Kidney epithelial cell (primary cell): ENCODE results near the gene OPCML. TPM values are rescaled to one million over a fixed set of nuclear protein-coding genes. Genes with fewer than 3 reads are reported as not detected.

Experiments used
- DNase-seq: peaks from one replicate; pipeline ENCODE4 v3.0.0-alpha.2; 2010; ENCODE audit warnings: low read depth
- H3K27me3 ChIP-seq: 2 replicates; pipeline ENCODE4 v1.6.0; 2011; ENCODE audit warnings: low read length; ENCODE audit not compliant: control insufficient read depth, insufficient read depth
- H3K36me3 ChIP-seq: 2 replicates; pipeline ENCODE4 v1.5.1; 2011; ENCODE audit warnings: low read length; ENCODE audit not compliant: control insufficient read depth, insufficient read depth
- H3K4me3 ChIP-seq: 2 replicates; pipeline ENCODE4 v1.5.1; 2011; ENCODE audit warnings: low read depth, mild to moderate bottlenecking, control low read depth, low read length
- total RNA-seq: library from RNA; depleted of rRNA; stranded (reverse); fragments of >200 nt; gene quantifications from 2 replicates; pipeline ENCODE4 v1.2.3, GENCODE V29; 2015
- TF ChIP-seq, protein P1 (sequence below): IDR thresholded peaks from 2 replicates; pipeline ENCODE4 v1.5.1; 2011; ENCODE audit warnings: mild to moderate bottlenecking, moderate library complexity, low read length, control low read depth, inconsistent platforms; ENCODE audit not compliant: insufficient read depth, poor library complexity, severe bottlenecking

The OPCML gene
- total RNA-seq, 1 donor from 2014 or later, result under 0.01 TPM

DNA sequence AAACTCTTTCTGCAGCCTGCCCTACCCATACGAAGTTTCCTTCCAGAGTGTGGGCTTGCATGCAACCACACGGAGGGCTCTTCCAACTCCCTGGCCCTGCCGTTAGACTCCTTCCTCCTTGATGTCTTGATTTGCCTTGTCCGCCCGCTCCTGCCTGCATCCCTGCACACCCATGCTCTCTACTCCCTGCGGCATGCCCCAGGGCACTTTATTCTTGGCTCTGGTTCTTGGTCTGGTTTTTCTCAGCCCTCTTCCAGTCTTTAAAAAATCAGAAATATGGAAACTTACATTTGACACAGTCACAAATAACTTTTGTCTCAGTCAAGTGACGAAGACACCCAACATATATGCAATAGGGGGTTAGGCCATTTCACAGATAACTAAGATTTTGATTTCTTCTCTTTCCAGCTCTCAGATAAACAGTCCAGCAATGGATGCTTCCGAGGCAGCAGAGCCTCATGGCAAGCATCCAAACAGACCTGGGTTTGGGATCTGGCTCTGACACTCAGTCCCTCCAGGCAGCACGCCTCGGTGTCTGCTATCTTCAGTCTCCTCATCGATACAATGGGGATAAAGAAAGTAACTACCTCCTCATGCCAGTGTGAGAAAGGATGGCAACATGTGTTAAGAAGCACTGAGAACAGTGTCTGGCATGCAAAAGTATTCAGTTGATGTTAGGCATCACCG is 15.7 kb upstream of the OPCML start:
- no peak for DNase-seq
- Histone ChIP-seq H3K27me3 (no peaks in the 10 kb centered on the region), H3K4me3 (no peak overlapping the region), H3K36me3 (no peaks in the 10 kb centered on the region)
- TF ChIP-seq, protein P1, sequence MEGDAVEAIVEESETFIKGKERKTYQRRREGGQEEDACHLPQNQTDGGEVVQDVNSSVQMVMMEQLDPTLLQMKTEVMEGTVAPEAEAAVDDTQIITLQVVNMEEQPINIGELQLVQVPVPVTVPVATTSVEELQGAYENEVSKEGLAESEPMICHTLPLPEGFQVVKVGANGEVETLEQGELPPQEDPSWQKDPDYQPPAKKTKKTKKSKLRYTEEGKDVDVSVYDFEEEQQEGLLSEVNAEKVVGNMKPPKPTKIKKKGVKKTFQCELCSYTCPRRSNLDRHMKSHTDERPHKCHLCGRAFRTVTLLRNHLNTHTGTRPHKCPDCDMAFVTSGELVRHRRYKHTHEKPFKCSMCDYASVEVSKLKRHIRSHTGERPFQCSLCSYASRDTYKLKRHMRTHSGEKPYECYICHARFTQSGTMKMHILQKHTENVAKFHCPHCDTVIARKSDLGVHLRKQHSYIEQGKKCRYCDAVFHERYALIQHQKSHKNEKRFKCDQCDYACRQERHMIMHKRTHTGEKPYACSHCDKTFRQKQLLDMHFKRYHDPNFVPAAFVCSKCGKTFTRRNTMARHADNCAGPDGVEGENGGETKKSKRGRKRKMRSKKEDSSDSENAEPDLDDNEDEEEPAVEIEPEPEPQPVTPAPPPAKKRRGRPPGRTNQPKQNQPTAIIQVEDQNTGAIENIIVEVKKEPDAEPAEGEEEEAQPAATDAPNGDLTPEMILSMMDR, result no peak

DNA sequence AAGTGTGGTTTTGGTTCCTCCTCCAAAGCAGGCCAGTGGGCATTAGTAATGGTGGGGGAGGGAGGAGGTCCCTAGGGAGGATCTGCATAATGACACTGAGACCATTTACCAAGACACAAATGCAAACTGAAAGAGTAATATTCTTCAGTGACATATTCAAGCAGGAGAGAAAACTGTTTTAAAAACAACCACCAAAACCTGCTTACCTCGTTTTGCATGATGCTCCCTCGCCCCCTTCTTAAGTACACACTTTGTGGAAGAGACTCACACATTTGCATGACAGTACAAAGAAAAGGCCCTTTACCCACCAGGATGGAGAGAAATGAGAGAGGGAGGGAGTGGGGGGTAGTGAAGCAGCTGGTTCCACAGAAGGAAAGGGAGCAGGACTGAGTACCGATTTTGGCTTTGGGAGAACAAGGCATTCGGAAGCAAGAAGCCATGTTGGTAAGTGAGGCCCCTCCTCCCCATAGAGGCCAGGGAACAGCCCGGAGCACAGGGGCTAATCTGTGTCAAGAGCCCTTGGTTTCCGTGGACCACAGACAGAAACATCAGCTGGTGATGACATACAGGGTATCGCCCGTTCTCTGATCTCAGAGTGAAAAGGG is 13.0 kb upstream of the OPCML start:
- Histone ChIP-seq H3K36me3 (no peaks in the 10 kb centered on the region), H3K27me3 (no peaks in the 10 kb centered on the region), H3K4me3 (no peak overlapping the region)
- DNase-seq, result no peak
- TF ChIP-seq, protein P1, result no peak

DNA sequence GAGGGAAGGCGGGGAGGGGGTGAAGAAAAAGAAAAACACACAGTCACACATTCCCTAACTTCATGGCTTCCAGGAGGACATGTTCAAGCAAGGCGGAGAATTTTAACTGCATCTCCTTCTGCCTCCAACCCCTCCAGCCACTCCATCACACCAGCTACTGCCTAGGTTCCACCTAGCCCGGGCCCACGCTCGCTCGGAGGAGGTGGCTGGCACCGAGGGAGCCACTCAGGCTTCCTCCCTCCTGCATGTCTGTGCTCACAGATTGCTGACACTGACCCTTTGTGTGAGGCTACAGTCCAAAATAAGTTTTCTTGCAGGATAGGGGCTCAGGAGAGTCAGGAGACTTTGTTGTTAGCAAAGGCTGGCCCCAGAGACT is 9.4 kb upstream of the OPCML start:
- H3K27me3 ChIP-seq, result no peaks in the 10 kb centered on the region
- no peak for DNase-seq
- TF ChIP-seq, protein P1, result no peak
- no peak overlapping the region for H3K4me3 ChIP-seq
- H3K36me3 ChIP-seq, result no peaks in the 10 kb centered on the region

DNA sequence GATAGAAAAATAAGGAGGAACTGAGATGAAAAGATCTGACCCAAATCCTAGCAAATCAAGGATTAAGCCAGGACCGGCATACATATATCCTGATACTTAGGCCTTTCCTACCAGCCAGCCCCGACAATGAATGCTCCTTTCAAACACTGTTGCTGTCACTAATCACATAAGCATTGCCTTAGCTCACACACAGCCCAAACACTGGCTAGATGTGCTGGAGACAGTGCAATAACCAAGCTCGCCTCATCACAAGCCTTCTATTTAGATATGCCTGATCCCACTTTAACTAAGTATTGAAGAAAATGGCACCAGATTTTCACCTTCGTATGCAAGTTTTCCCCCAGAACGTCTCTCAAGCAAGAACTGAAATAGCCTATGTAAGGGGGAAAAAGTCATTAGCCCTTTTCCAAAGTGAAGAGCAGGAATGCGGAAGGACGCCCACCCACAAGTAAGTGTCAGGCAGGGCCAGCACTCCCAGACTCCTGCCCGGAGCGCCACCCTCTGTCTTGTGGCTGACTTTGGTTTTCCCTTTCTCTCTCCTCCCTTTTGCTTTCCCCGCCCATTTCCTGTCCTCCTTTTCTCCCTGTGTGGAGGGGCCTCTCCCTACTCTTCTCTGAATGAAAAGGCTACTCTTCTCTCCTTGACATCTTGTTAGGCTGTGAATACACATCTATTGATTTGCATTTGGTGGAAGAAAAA is 8.9 kb upstream of the OPCML start:
- DNase-seq, result no peak
- H3K36me3 ChIP-seq, result no peaks in the 10 kb centered on the region
- TF ChIP-seq, protein P1, result no peak
- H3K27me3 ChIP-seq, result no peaks in the 10 kb centered on the region
- no peak overlapping the region for H3K4me3 ChIP-seq

DNA sequence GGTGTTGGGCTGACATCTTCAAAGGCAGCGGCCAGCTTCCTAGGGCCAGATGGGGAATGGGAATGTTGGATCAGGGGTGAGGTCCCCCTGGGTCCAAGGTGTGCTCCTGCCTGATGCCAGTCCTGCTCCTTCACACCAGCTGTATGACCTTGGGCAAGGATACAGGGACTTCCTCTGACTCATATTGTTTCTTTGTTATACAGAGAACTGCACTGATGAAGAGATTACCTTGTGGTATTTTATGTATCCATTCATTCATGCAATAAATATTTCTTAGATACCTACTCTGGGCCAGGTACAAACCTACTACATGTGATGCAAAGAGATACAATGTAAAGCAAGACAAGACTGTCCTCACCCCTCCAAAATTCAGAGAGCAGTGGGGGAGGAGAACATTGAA is 3.9 kb upstream of the OPCML start:
- H3K27me3 ChIP-seq, result peaks cover 12% of the 10 kb centered on the region
- TF ChIP-seq, protein P1, result no peak
- no peak overlapping the region for H3K4me3 ChIP-seq
- no peaks in the 10 kb centered on the region for H3K36me3 ChIP-seq
- DNase-seq, result no peak
